Daoy (cell line): ENCODE data around the gene CIAO1. TPM values are rescaled to one million over a fixed set of nuclear protein-coding genes. Genes with fewer than 3 reads are reported as not detected.

Experiments
- total RNA-seq: library from RNA; depleted of rRNA; stranded (reverse); fragments of >200 nt; shearing (Covaris generic); gene quantifications from 2 replicates; pipeline ENCODE4 v1.2.3, GENCODE V29; 2014; rRNA removed

CIAO1 gene
- total RNA-seq, 1 experiment from 2014 or later, result 136 TPM

Other genes with a start within 250 kb of the CIAO1 start
- 0.06 TPM in 1 of 2 replicates, not detected in the other for gene GPAT2, start 231.3 kb upstream of the CIAO1 start, total RNA-seq
- 0.42 TPM in 1 of 2 replicates, not detected in the other for gene ADRA2B, start 149.7 kb upstream of the CIAO1 start, total RNA-seq
- not detected in 2 replicates for gene ASTL, start 127.7 kb upstream of the CIAO1 start, total RNA-seq
- gene DUSP2, start 120.8 kb upstream of the CIAO1 start, total RNA-seq, result 21.1 and 24.4 TPM in 2 replicates
- gene STARD7, start 57.4 kb upstream of the CIAO1 start, total RNA-seq, result 176 and 199 TPM in 2 replicates
- gene TMEM127, start 228 bp upstream of the CIAO1 start, total RNA-seq, result 16.2 and 19.1 TPM in 2 replicates
- gene SNRNP200, start 39.3 kb downstream of the CIAO1 start, total RNA-seq, result 29.2 and 34.9 TPM in 2 replicates
- gene ITPRIPL1, start 59.1 kb downstream of the CIAO1 start, total RNA-seq, result 2.4 and 2.7 TPM in 2 replicates
- gene NCAPH, start 69.5 kb downstream of the CIAO1 start, total RNA-seq, result 56.2 and 66.9 TPM in 2 replicates
- gene NEURL3, start 239.1 kb downstream of the CIAO1 start, total RNA-seq, result 0.23 and 1.2 TPM in 2 replicates